GM21367 (cell line): ENCODE data around the gene ZSCAN32.

Experiments used
- ATAC-seq: cut with Tn5 transposase; IDR thresholded peaks from one replicate; pipeline ENCODE4 v1.9.1; 2021; ENCODE audit not compliant: unreplicated experiment

The ZSCAN32 gene

GRCh38 chr16:3358871-3359270, 41.9 kb downstream of the ZSCAN32 start:
- no peak for ATAC-seq

- no peak for ATAC-seq
Measured at GRCh38 chr16:3356118-3356517, 44.7 kb downstream of the ZSCAN32 start.

- ATAC-seq = no peak
Measured at GRCh38 chr16:3355589-3355988, 45.2 kb downstream of the ZSCAN32 start, which contains the start of gene OR2C1. Gene OR2C1 (plus strand): TSS chr16:3355889. CDS start chr16:3355941, 52 bp downstream.

GRCh38 chr16:3349175-3349574, 51.6 kb downstream of the ZSCAN32 start:
- no peak for ATAC-seq

- no peak for ATAC-seq
Measured at GRCh38 chr16:3348547-3349167, 52.1 kb downstream of the ZSCAN32 start.

- ATAC-seq = no peak
Measured at GRCh38 chr16:3347586-3347985, 53.2 kb downstream of the ZSCAN32 start.

GRCh38 chr16:3346041-3346440, 54.8 kb downstream of the ZSCAN32 start:
- no peak for ATAC-seq
